ENCODE measurements around the gene CHD9NB. TPM values are rescaled to one million over a fixed set of nuclear protein-coding genes. Genes with fewer than 3 reads are reported as not detected.
A peak's percentile ranks its signal among the peaks of the same experiment; 100 is the strongest.

The CHD9NB gene
- total RNA-seq = 0.65 and 1.9 TPM in 2 replicates

DNA sequence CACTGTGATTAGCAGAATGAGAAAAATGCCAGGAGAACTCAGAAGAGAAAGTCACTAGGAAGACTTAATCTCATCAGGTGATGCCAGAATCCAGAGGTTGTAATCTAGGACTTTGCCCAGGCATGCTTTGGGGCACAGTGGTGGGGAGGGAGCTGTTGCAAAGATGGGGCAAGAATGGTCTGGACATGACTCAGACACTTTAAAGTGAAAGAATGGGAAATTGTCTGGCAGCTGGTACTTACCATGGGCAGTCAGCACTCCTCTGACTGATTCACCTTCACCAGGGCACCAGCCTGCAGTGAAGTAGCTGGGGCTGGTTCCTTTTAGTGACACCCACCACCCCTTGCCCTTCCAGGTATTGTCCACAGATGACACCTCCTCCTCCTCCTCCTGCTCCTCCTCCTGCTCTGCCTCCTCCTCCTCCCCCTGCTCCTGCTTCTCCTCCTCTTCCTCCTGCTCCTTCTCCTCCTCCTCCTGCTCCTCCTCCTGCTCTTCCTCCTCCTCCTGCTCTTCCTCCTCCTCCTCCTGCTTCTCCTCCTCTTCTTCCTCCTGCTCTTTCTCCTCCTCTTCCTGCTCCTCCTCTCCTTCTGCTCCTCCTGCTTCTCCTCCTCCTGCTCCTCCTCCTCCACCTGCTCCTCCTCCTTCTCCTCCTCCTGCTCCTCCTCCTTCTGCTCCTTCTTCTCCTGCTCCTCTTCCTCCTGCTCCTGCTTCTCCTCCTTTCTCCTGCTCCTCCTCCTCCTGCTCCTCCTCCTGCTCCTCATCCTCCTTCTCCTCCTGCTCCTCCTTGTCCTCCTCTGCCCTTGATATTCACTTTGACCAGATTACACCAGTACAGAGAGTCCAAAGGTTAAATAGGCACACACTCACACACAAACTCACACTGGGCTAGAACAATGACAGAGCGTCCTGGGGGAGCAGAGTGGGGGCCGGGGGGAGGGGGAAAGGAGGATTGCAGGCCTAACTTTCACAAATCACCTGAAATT lies at the start of gene CHD9NB:
Gene CHD9NB (minus strand): TSS at position 379 of the 983 bp plus-strand sequence. CDS start 8,739 bp downstream, outside the sequence.
- DNase-seq = peak; percentile 82

- no peak for DNase-seq
Observed at GRCh38 chr16:53100889-53101288, 48.2 kb upstream of the CHD9NB start.

GRCh38 chr16:53100131-53100748 lies 47.5 kb upstream of the CHD9NB start:
- DNase-seq = no peak

DNA sequence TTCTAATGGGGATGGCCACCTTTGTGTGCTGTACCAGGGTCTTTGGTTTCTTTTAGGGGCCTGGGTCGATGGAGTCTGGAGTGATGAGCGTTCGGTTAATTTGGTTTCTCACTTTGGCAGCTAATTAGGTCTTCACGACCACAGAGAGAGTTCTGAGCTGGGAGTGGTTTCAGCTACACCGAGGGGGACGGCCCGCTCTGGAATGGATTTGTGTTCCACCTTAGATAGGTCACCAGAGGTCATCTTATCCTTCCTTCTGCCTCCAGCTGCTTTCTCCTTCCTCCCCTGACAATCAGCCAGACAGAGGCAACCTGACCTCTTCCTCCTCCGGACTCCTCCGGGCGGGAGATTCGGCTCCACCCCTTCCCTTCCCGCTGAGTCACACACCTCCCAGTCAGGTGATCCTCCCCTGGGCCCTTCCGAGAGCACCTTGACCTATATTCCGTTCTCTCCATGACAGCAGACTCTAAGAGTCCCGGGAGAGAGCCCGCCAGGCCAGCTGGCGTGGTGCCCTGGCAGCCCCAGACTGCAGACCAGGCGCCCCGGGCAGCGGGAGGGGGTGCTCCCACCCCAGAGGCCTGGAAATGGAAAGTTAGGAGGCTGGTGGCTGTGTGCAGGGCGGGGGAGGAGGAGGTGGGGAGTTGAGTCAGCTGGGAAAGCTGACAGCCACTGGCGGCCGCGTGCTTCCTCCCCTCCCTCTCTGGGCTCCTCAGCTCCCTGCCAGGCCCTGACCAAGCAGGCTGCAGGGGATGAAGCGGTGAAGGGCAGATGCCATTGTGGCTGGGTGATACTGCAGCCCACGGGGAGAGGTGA lies 46.8 kb upstream of the CHD9NB start:
- DNase-seq = peak; percentile 93

DNA sequence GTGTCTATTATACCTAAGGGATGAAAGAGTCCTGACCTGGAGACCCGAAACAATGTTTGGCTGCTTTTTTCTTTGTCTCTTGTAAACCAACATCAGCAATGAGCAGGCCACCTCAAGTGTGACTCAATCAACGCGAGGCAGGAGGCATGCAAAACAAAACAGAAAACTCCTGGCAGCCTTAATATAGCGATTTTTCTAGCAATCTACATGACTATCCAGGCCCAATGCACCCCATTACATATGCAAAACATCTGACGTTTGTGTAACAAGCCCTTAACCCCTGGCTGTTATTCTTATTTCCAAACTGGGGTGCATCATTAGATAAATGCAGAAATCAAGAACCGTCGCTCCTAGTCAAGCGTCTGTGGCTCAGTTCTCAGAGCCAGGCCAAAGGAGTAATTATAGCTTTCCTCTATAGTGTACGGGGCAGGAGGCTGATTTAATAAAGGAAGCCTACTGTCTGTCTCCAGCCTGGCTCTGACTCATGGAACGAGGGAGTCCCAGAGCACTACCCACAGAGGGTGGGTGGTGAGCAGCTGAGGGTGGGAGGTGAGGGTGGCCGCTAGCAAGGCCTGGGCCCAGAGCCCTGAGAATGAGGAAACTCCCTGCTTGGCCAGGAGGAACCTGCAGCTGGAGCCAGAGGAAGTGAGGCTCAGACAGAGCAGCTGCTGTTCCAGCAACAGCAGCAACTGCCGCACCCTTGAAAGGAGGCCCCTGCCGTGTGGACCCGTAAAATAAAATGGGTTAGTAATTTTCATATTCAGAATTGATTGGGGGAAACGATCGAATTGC lies 46.0 kb upstream of the CHD9NB start:
- DNase-seq = peak; percentile 92

GRCh38 chr16:53097190-53097589 lies 44.5 kb upstream of the CHD9NB start:
- no peak for DNase-seq

DNA sequence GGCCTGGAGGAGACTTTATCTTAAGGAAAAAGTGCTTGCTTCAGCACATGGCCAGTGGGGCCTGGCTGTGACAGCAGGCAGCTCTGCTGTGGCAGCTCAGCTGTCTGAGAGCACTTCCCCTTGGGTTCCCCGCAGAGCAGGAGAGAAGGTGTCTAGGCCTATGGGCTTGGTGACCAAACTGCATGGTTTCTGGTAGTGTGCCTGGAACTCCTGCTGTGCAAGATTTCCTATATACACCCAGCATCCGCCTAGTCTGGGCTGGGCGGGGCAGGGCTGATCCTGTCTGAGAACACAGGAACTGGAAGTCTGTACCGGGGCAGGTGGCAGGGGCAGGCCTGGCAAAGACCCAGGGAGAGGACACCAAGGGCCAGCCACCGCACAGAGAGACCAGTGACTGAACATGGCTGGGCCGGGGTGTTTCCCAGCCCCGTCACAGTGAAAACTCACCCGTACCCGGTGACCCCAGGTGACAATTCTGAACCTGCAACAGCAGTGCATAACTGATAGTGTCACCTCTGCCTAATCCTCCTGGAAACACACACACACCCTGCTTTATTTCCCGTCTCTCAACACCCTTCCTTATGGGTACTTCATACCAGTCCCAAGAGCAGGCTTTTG lies 41.4 kb upstream of the CHD9NB start:
- DNase-seq = peak; percentile 72

- DNase-seq = no peak
Observed at GRCh38 chr16:53093162-53093744, 40.6 kb upstream of the CHD9NB start.

GRCh38 chr16:53092284-53092683 lies 39.6 kb upstream of the CHD9NB start:
- no peak for DNase-seq

DNA sequence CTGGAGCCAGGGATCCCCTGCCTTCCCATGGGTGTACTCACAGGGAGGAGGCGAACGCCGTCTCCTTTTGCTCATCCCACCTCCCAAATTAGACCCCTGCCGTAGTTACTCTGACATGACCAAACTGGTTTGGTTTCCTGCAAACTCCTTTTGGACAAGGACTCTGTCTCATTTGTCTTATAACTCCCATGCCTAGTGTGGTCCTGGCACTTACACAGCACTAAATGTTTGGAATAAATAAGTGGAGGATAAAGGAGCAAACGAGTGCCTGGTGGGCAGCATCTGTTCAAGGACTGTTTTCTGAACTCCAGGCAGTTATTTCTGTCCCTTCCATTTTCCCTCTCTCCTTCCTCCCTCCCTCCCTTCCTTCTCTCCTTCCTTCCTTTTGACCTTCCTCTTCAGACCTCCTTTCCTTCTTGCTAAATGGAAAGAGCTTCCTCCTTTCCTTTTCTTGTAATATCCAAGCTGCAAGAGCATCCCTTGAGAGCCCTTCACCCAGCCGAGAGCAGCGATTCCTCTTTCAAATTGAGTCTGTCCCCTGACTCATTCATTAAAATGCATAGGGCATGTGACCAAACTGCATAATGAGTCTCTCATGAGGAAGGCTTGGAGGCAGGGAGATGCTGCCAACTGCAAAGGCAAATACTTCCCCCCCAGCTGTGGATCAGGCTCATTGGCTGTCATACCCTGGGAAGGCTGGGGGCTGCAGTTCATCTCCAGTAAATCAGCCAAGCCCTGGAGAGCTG lies 38.9 kb upstream of the CHD9NB start:
- peak; percentile 79 for DNase-seq

GRCh38 chr16:53090591-53091411 lies 38.1 kb upstream of the CHD9NB start:
- peak; percentile 98 for DNase-seq

DNA sequence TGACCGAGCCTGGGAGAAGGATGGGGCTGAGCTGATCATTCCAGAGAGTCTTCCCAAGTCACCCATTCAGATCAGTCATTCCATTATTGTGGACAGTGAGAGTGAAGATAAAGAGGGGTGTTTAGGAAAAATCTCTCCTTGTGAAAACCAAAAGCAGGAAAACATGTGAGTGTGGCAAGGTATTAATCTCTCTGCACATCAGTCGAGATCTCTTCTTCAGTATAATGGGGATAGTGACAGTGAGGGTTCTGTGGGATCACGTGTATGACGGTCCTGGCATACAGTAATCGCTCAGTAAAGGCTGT lies 37.5 kb upstream of the CHD9NB start:
- no peak for DNase-seq

GRCh38 chr16:53089434-53090285 lies 37.0 kb upstream of the CHD9NB start:
- peak; percentile 83 for DNase-seq

GRCh38 chr16:53087101-53087500 lies 34.4 kb upstream of the CHD9NB start:
- DNase-seq = no peak

DNA sequence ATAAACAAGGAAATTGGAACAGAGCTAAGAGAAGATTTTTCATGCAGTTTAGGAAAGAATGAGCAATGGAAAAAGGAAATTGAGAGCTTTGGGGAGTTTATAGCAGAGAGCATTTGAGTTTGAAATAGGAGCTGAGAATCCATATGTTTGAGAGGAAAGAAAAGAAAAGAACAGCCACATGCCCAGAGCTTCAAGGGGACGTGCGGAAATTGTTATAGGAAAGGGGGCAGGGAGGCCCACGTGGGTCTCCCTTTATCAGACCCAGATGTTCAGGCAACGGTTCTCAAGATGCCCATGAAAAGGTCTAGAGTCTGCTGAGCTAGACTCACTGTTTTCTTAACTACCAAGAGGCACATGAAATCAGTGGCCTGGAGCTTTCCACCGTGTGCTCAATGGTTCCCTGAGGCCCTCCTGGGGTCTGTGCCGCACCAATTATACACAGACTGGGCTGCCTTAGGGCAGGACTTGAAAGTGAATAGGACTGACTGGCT lies 33.3 kb upstream of the CHD9NB start:
- DNase-seq = peak; percentile 44

GRCh38 chr16:53085369-53085843 lies 32.7 kb upstream of the CHD9NB start:
- no peak for DNase-seq

DNA sequence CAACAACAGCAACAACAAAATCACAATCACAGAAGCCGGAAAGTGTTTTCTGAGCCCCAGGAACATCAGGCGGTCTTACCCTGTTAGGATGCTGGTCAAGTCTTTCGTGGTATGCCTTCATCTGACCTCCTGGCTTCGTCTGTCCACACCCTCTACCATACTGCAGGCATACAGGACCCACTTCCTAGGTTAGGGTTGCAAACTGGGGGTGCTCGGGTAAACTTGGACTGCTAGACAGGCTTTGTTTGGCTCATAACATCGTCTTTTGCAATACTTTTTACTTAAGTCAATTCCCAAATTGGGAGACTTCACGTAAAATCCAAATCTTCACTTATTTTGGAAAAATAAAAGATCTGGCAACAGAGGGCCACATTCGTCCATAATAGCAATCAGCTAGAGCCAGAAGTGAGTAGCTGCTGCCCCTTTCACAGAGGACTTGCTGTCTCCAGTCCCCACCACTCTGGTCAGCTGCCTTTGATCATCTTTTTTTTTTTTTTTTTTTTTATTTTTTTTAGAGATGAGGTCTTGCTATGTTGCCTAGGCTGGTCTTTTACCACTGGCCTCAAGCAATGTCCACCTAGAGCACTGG lies 32.1 kb upstream of the CHD9NB start:
- DNase-seq = no peak

DNA sequence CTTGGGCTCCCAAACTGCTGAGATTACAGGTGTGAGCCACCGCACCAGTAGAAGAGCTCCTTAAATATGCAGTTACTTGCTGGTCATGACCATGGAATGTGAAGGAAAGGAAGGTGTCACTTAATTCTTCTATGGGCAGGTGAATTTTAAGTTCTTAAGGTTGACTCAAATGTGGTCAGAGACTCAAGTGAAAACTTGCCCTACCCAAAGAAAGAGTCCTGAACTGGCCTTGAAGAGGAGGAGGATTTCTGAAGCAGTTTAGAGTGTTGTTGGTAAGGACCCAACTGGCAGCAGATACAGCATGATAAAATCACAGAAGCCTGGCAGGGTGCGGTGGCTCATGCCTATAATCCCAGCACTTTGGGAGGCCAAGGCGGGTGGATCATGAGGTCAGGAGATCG lies 31.4 kb upstream of the CHD9NB start:
- DNase-seq = no peak
